ENCODE results near the gene APCDD1L.

- no peak for TF ChIP-seq CTCF (IDR thresholded peaks at IDR 0.05; ENCODE audit: poor library complexity)
- TF ChIP-seq EZH2 (IDR thresholded peaks at IDR 0.05; ENCODE audit: borderline replicate concordance) = no peak
These were observed 29.1 kb upstream of the APCDD1L start for GRCh38 chr20:58544286-58544685.
